ENCODE data around the gene CHST9.

GRCh38 chr18:27010784-27011183, 174.3 kb downstream of the CHST9 start:
- TF ChIP-seq TCF7 (IDR thresholded peaks at IDR 0.05; ENCODE audit: borderline replicate concordance) (no peak), ZNF24 (IDR thresholded peaks at IDR 0.05) (no peak), NFYB (IDR thresholded peaks at IDR 0.05; ENCODE audit: insufficient read depth, low read depth, low read length) (no peak), LARP7 (IDR thresholded peaks at IDR 0.05) (no peak), POLR2AphosphoS5 (IDR thresholded peaks at IDR 0.05; ENCODE audit: low read length) (no peak)

Data from GM12878 (cell line).